Stimulated activated CD4-positive, alpha-beta T cell treated with anti-CD3 and anti-CD28 coated beads, Interleukin-4, amount 100 ng/mL, for 48 hours (primary cell): ENCODE data around the gene DNAJC18.
"Not testable (repeated sequence)": the region's sequence is repeated elsewhere in the genome, so short reads cannot be mapped to it uniquely, and the experiment has no call there.

Source experiments
- DNase-seq, 2 donors: peaks; one replicate each; pipeline ENCODE4 v3.0.0-alpha.2; 2020; ENCODE audit warnings: low read depth in 2 of 2

The DNAJC18 gene

DNA sequence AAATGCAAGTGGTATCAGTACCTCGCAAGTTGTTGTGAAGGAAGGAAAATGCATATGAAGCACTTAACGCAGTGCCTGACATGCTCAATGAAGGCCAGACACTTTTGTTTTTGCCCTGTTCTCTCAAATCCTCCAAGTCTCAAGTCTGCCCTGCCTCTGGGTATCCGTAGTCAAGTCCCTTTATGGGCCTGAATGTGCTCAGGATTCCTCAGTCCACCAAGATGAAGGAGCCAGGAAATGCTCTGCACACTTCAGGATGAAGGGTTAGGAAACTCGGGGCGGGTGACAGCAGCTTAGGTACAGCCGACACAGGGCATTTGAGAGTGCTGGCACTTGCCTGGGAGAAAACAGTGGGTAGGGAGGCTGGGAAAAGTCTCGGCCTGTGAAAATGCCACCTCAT lies 21.9 kb upstream of the DNAJC18 start:
- no peak for DNase-seq

DNA sequence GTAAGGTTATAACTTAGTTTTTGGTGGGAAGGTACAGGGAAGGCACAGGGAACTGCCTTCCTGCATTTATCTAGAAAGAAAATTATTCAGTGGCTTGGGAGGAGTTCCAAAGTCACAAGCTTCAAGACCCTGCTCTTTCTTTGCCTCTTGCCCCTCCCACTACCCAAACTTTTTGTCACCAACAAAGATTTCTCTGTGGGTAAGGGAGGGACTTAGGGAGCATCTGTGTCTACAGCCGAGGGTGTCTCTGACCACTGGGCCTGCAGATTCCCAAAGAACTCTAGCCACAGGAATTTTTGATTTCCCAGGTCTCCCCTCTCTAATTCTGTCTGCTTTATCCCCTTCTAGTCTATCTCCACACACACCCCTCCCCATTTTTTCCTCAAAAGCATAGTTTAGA lies 21.1 kb upstream of the DNAJC18 start:
- no peak for DNase-seq

- DNase-seq, result no peak
Measured at GRCh38 chr5:139459451-139459934, 20.2 kb upstream of the DNAJC18 start.

- peak; percentile 51 to 74 for DNase-seq
Measured at GRCh38 chr5:139458580-139459407, 19.5 kb upstream of the DNAJC18 start.

DNA sequence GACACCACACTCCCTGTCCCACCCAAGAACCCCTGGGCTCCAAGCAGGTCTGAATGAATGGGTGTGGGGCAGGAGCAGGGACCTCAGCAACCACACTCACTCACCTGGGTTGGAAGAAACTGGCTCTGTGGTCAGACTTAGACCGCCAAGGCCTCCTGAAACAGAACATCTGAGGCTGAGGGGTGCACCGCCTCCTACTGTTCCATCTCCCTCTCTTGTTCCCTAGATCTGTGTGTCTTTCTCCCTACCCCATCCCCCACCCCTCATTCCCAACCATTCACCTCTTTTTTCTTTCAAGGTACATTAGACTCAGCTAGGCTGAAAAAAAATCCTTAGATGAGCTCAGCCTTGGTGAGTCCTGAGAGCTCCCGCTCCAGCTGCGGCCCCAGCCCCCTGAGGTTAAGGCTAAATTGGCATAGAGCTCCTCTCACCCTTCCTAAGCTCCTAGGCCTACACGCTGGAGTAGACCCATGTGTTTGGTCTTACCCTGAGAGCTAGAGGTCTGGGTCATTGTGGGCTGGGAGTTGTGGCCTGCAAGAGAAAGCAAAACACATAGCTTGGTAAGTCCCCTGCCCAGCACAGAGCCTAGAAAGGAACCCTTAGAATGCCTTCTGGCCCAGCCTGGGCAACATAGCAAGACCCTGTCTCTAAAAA lies 18.5 kb upstream of the DNAJC18 start:
- DNase-seq, result no peak

DNA sequence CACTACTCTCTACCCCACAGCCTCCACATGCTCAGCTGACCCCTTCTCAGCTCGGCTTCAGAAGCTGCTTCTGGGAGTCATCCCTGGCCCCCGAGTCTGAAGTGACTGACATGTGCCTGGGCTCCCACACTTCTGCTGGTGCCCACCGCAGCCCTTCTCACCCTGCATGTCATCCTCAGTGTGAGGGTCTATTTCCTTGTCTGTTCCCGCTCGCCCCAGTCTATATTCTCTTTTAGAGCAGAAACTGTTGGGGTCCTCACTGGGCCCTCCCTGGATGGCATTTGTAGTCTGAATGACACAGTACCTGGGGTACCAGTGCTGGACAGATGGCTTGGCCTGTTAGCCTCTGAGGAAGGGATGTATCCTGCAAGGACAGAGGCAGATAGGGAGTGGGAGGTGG lies 17.9 kb upstream of the DNAJC18 start:
- DNase-seq, result no peak

DNA sequence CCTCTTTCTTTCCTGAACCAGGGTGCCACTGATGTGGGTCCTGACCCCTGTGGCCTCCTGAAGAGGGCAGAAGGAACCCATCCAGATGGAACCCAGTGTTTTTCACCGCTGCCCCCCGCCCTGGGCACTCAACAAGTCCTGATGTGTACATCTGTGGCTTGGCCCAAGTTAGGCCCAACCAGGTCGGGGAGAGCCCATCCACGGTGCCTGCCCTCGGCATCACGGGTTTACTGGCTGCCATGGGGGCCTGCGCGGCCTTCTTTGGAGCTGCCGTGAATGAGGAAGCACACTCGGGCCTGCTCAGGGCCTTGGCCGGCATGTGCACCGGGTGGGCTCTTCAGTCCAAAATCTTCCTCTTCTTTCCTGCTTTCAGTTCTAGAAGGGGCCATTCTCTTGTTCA lies 17.5 kb upstream of the DNAJC18 start:
- no peak for DNase-seq

DNA sequence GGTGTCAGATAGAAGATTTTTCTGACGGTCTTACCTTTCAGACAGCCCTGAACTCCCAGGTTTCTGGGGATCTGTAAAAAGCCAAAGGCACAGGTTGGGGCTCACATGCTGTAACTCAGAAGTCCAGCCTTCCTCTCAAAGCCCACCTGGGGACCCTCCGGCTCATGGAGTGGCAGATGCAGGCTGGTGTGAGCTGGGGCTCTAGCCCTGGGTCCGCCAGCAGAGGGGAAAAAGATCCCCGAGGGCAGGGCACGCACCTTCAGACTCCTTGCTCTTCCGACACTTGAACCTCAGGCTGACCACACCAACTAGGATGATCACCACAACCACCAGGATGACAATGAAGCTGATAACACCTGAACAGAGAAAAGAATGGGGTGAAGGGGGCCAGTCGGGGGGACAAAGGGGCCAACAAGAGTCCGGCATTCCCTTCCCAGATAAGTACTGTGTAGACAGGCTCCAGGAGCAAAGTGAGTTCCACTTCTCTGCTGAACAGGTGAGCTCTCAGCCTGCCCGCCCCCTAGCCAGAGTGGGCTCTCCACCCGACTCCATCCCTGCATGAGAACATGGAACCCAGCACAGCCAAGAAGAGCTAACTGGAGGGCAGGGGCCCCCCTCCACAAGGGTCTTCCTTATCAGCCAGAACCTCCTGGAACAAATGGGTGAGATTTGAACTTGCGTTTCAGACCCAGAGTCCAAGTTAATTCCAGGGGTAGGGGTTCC lies 15.4 kb upstream of the DNAJC18 start:
- DNase-seq, result no peak

GRCh38 chr5:139453683-139454567 lies 14.6 kb upstream of the DNAJC18 start:
- DNase-seq, result no peak

DNA sequence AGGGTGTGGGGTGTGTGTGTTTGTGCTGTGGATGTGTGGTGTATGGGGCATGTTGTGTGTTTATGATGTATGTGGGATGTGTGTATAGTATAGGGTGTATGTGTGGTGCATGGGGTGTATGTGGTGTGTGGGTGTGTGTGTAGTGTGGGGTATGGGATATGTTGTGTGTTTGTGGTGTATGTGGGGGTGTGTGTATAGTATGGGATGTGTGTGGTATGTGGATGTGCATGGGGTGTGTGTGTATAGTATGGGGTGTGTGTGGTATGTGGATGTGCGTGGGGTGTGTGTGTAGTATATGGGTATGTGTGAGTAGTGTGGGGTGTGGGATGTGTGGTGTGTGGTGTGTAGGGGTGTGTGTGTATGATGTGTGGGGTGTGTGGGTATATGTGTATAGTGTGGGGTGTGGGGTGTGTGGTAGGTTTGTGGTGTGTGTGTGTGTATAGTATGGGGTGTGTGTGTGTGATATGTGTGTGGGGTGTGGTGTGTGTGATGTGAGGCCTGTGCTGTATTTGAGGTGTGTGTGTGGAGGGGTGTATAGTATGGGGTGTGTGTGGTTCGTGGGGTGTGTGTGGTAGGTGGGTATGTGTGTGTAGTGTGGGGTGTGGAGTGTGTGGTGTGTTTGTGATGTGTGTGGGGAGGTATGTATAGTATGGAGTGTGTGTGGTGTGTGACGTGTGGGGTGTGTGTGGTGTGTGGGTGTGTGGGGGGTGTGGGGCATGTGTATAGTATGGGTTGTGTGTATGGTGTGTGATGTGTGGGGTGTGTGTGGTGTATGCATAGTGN lies 12.7 kb upstream of the DNAJC18 start:
- DNase-seq, result no peak

- DNase-seq, result no peak
Measured at GRCh38 chr5:139451176-139451575, 11.9 kb upstream of the DNAJC18 start.

DNA sequence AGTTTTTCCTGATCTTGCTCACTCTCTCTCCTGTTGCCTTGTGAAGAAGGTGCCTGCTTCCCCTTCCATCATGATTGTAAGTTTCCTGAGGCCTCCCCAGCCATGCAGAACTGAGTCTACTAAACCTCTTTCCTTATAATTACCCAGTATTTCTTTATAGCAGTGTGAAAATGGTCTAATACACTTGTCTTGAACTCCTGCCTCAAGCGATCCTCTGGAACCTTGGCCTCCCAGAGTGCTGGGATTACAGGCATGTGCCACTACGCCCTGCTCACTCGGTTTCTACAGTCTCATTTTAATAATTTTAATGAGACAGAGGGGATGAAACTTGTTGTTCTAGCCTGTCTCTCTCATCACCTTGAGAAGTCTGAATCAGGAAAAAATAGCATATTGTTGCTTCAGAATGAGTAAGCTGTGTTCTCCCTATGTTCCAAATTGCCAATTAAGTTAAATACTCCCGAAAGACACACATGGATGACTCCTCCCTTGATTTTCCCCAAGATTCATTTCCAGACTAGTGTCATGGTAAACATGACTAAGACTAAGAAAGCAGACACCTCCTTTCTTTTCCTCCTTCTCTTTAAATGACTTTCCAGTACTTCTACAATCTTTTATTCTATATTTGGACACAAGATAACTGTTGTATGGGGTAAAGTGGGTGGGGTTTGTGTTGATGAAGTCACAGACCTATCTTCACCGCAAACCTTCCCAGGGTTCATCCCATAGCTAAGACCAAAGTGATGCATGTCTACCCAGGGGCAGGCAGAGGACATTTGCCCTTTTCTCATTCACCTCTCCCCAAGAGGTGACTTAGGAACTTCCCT lies 7.8 kb upstream of the DNAJC18 start:
- DNase-seq, result no peak

- DNase-seq, result no peak
Measured at GRCh38 chr5:139445325-139446170, 6.2 kb upstream of the DNAJC18 start.

DNA sequence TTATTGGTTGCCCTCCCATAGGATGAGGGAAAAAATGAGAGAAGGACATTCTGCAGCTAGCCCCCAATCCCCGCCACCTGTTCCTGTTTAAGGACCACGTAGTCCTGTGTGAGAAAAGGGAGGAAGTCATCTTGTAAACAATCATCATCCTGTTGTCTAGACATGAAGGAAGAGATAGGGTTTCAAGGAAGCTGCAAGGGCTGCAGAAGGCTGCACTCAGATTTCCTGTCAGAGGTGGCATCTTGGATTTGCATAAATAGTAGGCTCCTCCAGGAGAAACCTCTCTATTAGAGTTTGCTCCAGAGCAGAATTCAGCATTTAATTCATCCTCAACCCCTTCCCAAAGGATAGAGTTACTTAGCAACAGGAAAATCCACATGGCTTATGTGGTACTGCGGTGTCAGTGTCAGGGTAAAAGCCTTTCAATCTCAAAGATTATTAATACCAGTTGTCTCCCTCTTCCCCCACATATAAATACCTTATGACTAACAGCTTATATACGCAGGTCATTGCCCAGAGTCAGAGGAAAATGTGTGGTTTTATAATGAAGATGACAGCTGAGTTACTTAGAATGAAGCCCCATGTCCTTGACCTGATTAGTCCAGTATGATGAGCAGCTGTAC lies 4.6 kb upstream of the DNAJC18 start:
- DNase-seq, result no peak

- not testable (repeated sequence) for DNase-seq
Measured at GRCh38 chr5:139440416-139440815, 1.1 kb upstream of the DNAJC18 start.

DNA sequence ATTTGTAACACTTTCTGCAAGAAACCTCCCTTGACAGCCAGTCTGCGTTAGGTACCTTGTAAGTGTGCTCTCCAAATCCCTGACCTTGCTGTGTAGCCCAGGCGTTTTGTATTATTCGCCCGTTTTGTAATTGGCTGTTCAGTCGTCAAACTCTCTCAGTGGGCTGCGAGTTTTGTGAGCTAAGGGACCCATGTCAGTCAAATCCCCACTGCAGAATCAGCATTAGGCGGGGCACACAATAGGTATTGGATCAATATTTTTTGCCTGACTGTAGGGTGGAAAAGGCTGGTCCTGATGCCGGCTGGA lies 665 bp downstream of the DNAJC18 start:
- no peak for DNase-seq

DNA sequence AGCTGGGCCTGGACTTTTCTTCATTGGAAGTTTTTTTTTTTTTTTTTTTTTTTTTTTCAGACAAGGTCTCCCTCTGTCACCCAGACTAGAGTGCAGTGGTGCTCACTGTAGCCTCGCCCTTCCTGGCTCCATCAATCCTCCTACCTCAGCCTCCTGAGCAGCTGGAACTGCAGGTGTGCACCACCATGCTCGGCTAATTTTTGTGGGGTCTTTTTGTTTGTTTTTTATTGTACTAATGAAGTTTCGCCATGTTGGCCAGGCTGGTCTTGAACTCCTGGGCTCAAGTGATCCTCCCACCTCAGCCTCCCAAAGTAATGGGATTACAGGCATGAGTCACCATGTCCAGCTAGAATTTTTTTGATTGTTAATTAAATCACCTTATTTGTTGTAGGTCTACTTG lies 3.6 kb downstream of the DNAJC18 start:
- no peak for DNase-seq

- DNase-seq, result no peak
Measured at GRCh38 chr5:139431706-139432105, 7.6 kb downstream of the DNAJC18 start.

DNA sequence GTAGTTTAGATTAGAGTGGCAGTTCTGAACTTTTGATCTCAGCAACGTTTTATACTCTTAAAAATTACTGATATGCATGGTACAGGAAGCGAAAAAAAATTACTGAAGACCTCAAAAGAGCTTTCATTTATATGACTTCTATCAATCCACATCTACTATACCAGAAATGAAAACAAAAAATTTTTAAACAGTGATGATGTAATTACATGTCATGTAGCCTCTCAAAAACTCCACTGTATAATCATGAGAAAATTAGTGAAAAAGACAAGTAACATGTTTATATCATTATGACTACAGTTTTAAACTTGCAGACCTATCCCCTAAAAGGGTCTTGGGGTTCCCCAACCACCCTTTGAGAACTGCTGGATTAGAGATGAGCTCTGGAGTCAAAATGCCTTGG lies 9.3 kb downstream of the DNAJC18 start:
- no peak for DNase-seq
